ENCODE data around the gene DPPA3. TPM values are rescaled to one million over a fixed set of nuclear protein-coding genes. Genes with fewer than 3 reads are reported as not detected.
"Not testable (repeated sequence)": the region's sequence is repeated elsewhere in the genome, so short reads cannot be mapped to it uniquely, and the experiment has no call there.

Gene DPPA3
- total RNA-seq (2014; rRNA removed; shearing (Covaris generic)), result not detected in 2 replicates

DNA sequence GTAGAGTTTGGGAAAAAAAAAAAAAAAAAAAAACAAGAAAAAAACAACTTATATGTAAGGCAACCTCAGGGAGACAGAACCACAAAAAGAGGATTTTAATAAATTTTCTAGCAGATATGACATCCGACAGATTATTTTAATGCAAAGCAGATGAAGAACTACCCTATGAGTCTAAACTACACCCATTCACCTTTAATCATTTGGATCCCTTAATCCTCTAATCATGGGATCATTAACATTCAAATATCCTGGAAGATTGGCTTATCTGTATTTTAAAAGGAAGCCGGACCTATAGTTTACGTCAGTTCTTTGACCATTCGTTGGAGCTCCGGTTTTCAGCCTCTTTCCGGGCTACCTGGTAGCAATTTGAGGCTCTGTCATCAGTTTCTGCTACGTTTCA lies at the start of gene DPPA3:
TSS of gene DPPA3 (plus strand) at position 301 of the 400 bp plus-strand sequence. CDS start 138 bp downstream, outside the sequence.
- no peak for DNase-seq (ENCODE audit: low read depth)

GRCh38 chr12:7661741-7662140 lies 49.5 kb upstream of the DPPA3 start:
- DNase-seq (ENCODE audit: low read depth), result no peak

DNA sequence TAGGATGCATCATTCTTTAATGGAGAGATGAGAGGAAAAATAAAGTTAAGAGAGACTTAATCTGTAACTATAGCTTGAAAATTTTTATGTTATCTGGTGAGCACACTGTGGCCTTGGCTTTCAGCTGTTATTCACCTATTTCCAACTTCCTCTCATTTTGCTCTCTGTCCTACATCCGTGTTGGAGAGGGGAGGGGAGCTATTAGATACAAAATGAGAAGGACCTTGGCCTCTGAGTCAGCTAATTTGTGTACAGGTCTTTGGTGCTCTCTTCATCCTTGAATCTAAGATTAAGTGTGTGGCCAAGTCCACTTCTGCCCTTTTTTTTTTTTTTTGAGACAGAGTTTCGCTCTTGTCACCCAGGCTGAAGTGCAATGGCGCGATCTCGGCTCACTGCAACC lies 44.6 kb upstream of the DPPA3 start:
- no peak for DNase-seq (ENCODE audit: low read depth)

- peak; percentile 24 for DNase-seq (ENCODE audit: low read depth)
These were observed 44.1 kb upstream of the DPPA3 start for GRCh38 chr12:7667125-7667524.

GRCh38 chr12:7668171-7668570 lies 43.1 kb upstream of the DPPA3 start:
- DNase-seq (ENCODE audit: low read depth), result no peak

GRCh38 chr12:7675455-7675854 lies 35.8 kb upstream of the DPPA3 start:
- DNase-seq (ENCODE audit: low read depth), result not testable (repeated sequence)

DNA sequence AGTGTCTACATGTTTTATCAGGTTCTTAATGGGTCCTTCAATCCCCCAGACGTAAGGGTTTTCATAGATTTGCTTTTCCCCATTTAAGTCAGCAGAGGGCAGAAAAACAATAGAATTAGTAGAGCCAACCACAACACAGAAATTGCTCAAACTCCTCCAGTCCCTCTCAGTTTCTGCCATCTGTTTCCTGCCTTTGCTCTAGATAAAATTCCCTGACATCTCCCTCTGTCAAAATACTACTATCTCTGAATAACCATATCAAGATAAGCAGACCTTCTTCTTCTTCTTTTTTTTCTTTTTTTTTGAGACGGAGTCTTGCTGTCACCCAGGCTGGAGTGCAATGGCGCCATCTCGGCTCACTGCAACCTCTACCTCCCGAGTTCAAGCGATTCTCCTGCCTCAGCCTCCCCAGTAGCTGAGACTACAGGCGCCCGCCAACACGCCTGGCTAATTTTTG lies 33.8 kb upstream of the DPPA3 start:
- peak; percentile 41 for DNase-seq (ENCODE audit: low read depth)

GRCh38 chr12:7678744-7679143 lies 32.5 kb upstream of the DPPA3 start:
- DNase-seq (ENCODE audit: low read depth), result no peak

- DNase-seq (ENCODE audit: low read depth), result no peak
These were observed 31.8 kb upstream of the DPPA3 start for GRCh38 chr12:7679251-7680045.

- no peak for DNase-seq (ENCODE audit: low read depth)
These were observed 29.7 kb upstream of the DPPA3 start for GRCh38 chr12:7681535-7681934.

GRCh38 chr12:7693793-7694192 lies 17.4 kb upstream of the DPPA3 start:
- no peak for DNase-seq (ENCODE audit: low read depth)

DNA sequence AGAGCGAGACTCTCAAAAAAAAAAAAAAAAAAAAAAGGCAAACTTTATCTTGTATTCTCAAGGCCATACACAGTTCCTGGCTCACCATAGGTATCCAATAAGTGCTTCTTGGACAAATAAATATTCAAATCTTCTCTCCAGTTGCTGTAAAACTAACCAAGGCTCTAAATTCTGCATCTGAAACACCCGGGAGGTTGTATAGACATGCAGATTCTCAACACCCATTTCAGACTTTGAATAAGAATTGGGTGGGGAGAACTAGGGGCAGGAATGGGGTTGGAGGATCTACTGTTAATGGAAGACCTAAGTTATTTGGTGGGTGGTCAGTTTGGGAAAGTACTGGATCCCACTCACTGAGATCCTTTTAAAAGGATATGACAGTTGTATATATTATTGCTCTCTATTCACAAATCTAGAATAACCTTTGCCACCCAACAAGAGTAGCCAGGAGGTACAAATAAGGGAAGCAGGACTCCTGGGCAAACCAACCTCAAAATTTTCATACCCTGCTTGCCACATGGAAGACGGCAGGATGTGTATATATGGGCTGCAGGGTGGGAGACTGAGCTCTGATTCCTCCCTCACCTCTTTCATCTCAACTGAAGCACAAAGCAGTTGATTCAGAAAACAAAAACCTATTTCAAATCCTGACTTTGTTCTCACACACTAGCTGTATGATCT lies 16.5 kb upstream of the DPPA3 start:
- DNase-seq (ENCODE audit: low read depth), result no peak

- DNase-seq (ENCODE audit: low read depth), result no peak
These were observed 16.0 kb upstream of the DPPA3 start for GRCh38 chr12:7695237-7695560.

DNA sequence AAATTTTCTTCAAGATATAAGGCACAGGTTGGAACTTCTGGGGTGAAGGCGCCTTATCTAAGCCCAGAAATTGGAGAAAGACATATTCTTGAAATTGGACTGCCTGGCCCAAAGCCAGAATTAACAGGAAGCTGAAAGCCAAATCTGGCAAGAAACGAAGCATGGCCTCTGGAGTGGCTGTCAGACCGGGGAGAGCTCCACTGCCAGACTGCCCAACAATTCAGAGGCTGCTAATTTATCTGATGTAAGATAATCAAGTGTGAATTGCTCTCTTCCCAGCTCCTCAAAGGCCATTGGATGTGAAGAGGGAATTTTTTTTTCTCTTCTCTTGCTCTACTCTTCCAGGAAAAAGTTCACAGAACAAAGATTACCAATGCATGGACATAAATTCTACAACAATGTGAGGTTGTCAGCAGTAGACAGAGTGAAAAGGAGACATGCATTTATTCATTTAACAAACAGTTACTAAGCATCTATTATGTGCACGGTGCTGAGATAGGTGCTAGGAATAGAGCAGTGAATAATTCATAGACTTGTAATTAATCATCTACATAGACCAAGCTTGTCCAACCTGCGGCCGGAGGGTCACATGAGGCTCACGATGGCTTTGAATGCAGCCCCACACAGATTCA lies 15.6 kb upstream of the DPPA3 start, which contains the start of gene GDF3:
TSS of gene GDF3 (minus strand) at position 210 of the 632 bp plus-strand sequence. CDS start at position 163, 47 bp downstream.
- DNase-seq (ENCODE audit: low read depth), result no peak

GRCh38 chr12:7705846-7706245 lies 5.4 kb upstream of the DPPA3 start:
- no peak for DNase-seq (ENCODE audit: low read depth)

GRCh38 chr12:7709969-7710675 lies 1.1 kb upstream of the DPPA3 start:
- DNase-seq (ENCODE audit: low read depth), result no peak

- no peak for DNase-seq (ENCODE audit: low read depth)
These were observed 1.7 kb downstream of the DPPA3 start for GRCh38 chr12:7712841-7713442.

DNA sequence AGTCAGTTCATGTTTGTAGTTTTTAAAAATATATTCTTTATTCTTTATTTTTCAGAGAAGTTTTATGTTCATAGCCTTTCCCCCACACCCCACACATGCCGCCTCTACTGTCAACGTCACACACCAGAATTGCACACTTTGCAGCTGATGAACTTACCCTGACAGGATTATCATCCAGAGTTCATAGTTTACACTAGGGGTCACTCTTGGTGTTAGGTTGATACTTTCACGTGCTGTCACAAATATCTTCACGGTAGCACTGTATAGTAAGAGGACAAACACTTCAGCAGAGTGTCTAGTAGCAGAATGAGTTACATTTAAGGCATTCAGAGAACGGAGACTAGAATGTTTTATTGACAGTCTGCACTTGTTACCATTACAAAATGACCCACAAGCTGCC lies 5.1 kb downstream of the DPPA3 start:
- peak; percentile 13 for DNase-seq (ENCODE audit: low read depth)

- DNase-seq (ENCODE audit: low read depth), result no peak
These were observed 8.9 kb downstream of the DPPA3 start for GRCh38 chr12:7719946-7720730.

DNA sequence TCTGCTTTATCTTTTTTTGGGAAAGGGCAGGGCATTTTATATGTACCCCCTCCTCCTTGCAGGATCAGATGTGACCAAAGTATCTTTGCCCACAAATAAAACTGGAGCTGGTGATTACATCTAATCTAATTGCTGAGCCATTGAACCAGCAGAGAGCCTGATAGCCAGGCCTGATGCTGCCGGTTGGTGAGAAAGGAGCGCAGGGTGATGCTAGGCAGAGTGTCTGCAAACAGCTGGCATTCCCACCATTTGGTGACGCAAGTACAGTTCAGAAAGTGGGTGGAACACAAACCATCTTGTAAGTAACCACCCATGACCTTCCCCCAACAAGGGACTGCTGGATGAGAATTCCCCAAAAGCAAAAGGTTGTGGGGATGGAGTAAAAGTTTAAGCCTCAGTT lies 12.7 kb downstream of the DPPA3 start:
- DNase-seq (ENCODE audit: low read depth), result no peak

GRCh38 chr12:7729746-7730145 lies 18.5 kb downstream of the DPPA3 start:
- no peak for DNase-seq (ENCODE audit: low read depth)

All from M059J (cell line).